Fibroblast of skin of back (primary cell): ENCODE measurements around the gene AGBL1.

Experiments
- DNase-seq: peaks from one replicate; pipeline ENCODE4 v3.0.0-alpha.2; 2013

The AGBL1 gene

GRCh38 chr15:86743283-86743903 is 663.7 kb downstream of the AGBL1 start:
- no peak for DNase-seq

GRCh38 chr15:86744198-86744780 is 664.6 kb downstream of the AGBL1 start:
- no peak for DNase-seq

- no peak for DNase-seq
These were observed 671.4 kb downstream of the AGBL1 start for GRCh38 chr15:86751116-86751515.

- no peak for DNase-seq
These were observed 675.2 kb downstream of the AGBL1 start for GRCh38 chr15:86754846-86755245.

DNA sequence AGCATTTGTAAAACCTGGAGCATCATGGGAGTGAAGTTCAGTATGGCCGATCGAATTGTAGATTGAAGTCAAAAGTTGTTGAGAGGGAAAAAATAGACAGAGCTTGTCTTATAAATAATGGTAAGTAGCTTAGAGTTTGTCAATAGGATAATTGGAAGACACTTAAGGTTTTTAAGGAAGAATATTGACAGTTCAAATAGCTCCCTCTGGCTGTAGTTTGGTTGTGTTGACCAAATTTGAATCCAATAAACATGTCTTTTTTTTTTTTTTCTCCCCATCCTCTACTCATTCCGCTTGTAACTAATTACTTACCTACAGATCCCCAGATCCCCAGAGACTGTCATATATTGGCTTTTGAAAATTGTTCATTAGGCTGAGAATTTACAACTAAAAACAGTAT is 677.0 kb downstream of the AGBL1 start:
- DNase-seq = no peak

DNA sequence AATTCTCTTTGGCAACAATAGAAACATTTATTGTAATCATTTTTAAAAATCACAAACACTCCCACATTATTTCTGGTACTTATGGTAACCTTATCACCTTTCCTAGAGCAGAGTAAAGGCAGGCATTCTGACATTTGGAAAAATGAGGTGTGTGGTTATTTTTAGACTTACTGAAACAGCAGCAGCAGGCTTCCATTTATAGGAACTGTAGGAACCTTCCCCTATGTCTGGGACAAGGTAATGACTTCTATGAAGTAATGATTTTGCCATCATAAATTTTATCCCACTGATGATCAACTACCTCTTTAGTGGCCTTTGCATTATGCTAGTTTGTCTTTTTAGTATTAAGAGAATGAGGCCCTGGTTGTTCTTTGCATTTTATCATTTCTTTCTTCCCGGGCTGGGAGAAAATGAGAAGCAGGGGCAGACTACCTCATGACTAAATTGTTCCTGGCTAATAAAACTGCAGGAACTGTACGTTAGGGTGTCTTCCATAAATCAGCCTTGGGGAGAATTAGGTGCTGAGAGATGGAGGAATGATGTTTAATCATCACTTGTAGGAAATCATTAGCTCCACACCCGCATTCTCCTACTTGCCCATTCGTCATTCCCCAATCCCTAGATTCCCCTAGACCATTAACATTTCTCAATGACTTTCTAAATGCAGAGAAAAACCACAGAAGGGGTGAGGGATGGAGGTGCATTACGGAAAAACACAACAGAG is 680.3 kb downstream of the AGBL1 start:
- no peak for DNase-seq

DNA sequence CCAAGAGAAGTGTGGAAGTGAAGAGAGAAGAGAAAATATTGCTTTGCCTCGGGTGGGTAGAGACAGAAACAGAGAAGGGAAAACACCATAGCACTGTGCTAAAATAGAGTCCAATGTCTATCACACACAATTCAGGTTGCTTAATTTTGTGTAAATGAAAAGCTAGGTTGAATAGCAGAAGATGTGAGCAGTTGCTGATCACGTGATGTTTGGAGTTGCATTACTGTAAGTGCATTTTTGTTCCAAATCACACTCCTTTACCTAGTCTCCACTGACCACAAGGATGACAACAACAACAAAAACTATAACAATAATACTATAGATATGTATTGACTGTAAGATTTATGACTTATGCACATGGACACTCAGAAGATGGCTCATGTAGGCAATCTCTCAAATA is 683.2 kb downstream of the AGBL1 start:
- DNase-seq = no peak

DNA sequence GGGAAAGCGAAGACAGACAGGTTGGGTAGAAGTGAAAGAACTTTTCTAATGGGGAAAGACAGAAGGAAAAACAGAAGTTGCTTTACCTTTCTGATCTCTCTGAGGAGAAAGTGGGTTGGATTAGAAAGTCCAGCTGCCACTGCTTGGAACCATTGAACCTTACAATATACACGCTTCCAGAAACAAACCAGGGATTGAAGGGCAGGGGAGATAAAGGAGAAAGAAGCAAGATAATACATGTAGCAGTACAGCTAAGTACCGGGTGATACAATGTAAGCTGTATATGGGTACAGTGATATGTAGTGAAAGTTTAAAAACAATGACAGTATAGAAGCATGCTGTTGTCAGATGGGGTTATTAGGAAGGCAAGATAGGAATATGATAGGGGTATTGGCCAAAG is 684.4 kb downstream of the AGBL1 start:
- no peak for DNase-seq

DNA sequence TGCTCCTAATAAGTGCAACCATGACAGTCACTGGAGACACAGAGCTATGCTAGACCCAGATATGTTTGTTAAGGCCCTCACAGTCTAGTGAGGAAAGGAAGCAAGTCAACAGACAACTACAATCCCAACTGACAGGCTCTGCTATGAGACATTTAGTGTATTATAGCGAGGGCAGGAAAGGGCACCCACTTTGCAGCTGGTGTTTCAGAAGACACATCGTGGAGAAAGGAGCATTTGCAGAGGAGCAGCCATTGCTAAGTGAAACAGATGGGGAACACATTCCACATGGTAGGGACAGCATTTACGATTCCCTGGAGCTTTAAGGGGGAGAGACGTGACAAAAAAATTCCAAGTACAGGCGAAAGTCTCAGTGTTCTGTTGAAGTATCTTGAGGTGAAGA is 685.6 kb downstream of the AGBL1 start:
- no peak for DNase-seq

- no peak for DNase-seq
These were observed 692.8 kb downstream of the AGBL1 start for GRCh38 chr15:86772369-86773059.

GRCh38 chr15:86773736-86774135 is 694.1 kb downstream of the AGBL1 start:
- no peak for DNase-seq

GRCh38 chr15:86776145-86776544 is 696.5 kb downstream of the AGBL1 start:
- no peak for DNase-seq

DNA sequence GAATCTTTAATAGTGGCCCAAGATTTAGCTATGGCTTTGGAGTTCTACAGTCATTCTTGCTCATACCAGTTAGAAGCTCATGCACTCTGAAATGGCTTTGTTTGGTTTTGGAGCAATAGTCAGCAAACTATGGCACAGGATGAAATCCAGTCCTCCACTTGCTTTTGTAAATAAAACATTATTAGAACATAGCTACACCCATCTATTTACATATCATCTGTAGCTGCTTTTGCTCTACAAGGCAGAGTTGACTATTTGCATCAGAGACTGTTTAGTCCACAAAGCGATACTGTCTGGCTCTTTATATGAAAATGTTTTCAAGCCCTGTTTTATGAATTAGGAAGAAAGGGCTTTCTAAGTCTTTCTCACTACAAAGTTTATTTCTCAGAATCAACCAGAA is 716.9 kb downstream of the AGBL1 start:
- no peak for DNase-seq

- DNase-seq = no peak
These were observed 717.5 kb downstream of the AGBL1 start for GRCh38 chr15:86797135-86797534.

GRCh38 chr15:86799226-86799625 is 719.6 kb downstream of the AGBL1 start:
- DNase-seq = no peak

- DNase-seq = no peak
These were observed 722.6 kb downstream of the AGBL1 start for GRCh38 chr15:86802244-86802643.

DNA sequence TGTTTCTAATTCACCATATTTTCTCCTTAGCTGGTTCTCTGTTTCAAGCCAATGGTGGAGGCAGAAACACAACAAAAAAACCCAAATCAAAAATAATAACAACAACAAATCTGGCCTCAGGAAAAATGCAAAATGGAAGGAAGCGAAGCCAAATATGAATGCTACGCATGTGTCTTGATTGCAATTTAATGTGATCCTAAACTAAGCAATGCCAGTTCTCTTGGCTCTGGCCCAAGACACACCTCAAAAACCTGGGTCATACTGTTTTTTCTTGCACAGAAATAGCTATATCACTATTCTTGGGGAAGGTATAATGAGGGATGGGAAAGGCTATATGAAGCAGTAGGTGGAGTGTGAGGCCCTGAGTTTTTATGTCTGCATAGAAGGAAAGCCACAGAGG is 724.7 kb downstream of the AGBL1 start:
- DNase-seq = no peak

- no peak for DNase-seq
These were observed 730.7 kb downstream of the AGBL1 start for GRCh38 chr15:86810329-86810728.

GRCh38 chr15:86813892-86814291 is 734.2 kb downstream of the AGBL1 start:
- no peak for DNase-seq

- DNase-seq = no peak
These were observed 749.6 kb downstream of the AGBL1 start for GRCh38 chr15:86829245-86829644.

DNA sequence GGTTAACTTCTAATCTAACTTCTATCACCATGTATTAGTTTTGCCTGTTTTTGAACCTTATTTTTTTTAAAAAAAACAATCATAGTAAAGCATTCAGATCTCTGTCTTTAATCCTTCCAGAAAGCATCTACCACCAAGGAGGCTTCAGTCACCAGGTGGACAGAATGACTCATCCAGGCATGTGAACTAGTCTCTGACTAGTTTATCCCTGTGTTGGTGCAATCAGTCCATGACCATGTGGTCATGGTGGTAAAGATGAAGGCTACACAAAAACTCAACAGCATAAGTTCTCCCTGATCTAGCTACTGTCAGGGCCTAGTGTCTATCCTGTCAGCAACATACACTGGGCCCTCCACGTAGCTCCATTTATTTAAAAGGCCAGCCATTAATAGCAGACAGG is 750.6 kb downstream of the AGBL1 start:
- no peak for DNase-seq

GRCh38 chr15:86833595-86833994 is 753.9 kb downstream of the AGBL1 start:
- no peak for DNase-seq

GRCh38 chr15:86834115-86834863 is 754.6 kb downstream of the AGBL1 start:
- no peak for DNase-seq
